B cell (primary cell): ENCODE results near the gene IKZF2. TPM values are rescaled to one million over a fixed set of nuclear protein-coding genes. Genes with fewer than 3 reads are reported as not detected.

Source experiments
- ATAC-seq: fragments of 200-7000 bp; cut with Tn5 transposase; one replicate; pipeline ENCODE4 v1.10.0; 2021; ENCODE audit warnings: low read depth, mild to moderate bottlenecking, moderate number of reproducible peaks, moderate library complexity
- CTCF ChIA-PET: fragments of 350-600 bp; sonication (Branson Sonifier 250); formaldehyde crosslinking; loops from one replicate; lab custom pipeline; 2021; ENCODE audit warnings: antibody characterized with exemption, inconsistent platforms; lab: Charles Lee
- POLR2A ChIA-PET: fragments of 350-600 bp; sonication (Branson Sonifier 250); formaldehyde crosslinking; loops from one replicate; lab custom pipeline; 2021; ENCODE audit warnings: antibody characterized with exemption; lab: Charles Lee
- DNase-seq: peaks from one replicate; pipeline ENCODE4 v3.0.0; 2013
- H2AFZ ChIP-seq: 2 replicates; pipeline ENCODE4 v1.6.1; 2012; ENCODE audit warnings: mild to moderate bottlenecking, low read depth, low read length; ENCODE audit not compliant: insufficient read depth, poor library complexity, severe bottlenecking
- H3K27ac ChIP-seq, 2 donors: 1 replicate in 1 of 2; 2 replicates in 1 of 2; pipeline ENCODE4 v1.5.1; 2012 to 2013; ENCODE audit warnings: low read length in 2 of 2, mild to moderate bottlenecking in 2 of 2, moderate library complexity in 1 of 2
- H3K27me3 ChIP-seq, 4 experiments: fragments of 200-600 bp in 1 of 4; sonication (generic) in 1 of 4; replicated peaks in 1 of 4; 1 replicate in 2 of 4; 2 replicates in 2 of 4; pipeline versions ENCODE4 v1.6.1 to v1.7.0; 2013 to 2016; ENCODE audit warnings: low read length in 3 of 4, mild to moderate bottlenecking in 2 of 4, mixed read lengths in 1 of 4, moderate library complexity in 1 of 4; ENCODE audit not compliant: insufficient read depth in 4 of 4, control insufficient read depth in 3 of 4; ENCODE audit errors: control extremely low read depth in 1 of 4
- H3K36me3 ChIP-seq, 2 experiments: replicated peaks in 1 of 2; 1 replicate in 1 of 2; 2 replicates in 1 of 2; pipeline versions ENCODE4 v1.6.1 to v1.7.1; 2013; ENCODE audit warnings: low read length in 1 of 2; ENCODE audit not compliant: insufficient read depth in 2 of 2, control insufficient read depth in 1 of 2; ENCODE audit errors: control extremely low read depth in 1 of 2, extremely low read depth in 1 of 2
- H3K4me1 ChIP-seq, 2 donors: fragments of 200-600 bp in 1 of 2; sonication (generic) in 1 of 2; 1 replicate in 1 of 2; 2 replicates in 1 of 2; pipeline versions ENCODE4 v1.5.1 to v1.6.1; 2013 to 2017; ENCODE audit warnings: low read length in 2 of 2; ENCODE audit not compliant: control insufficient read depth in 2 of 2, insufficient read depth in 2 of 2
- H3K4me2 ChIP-seq: replicated peaks from 2 replicates; pipeline ENCODE3; 2012; ENCODE audit warnings: mild to moderate bottlenecking, low read depth, low read length; ENCODE audit not compliant: poor library complexity, severe bottlenecking
- H3K4me3 ChIP-seq, 5 experiments: fragments of 200-600 bp in 1 of 5; sonication (generic) in 1 of 5; 1 replicate in 3 of 5; 2 replicates in 2 of 5; pipeline versions ENCODE4 v1.5.1 to v1.7.0; 2011 to 2016; ENCODE audit warnings: low read length in 4 of 5, mild to moderate bottlenecking in 4 of 5, low read depth in 2 of 5, control low read depth in 1 of 5, moderate library complexity in 1 of 5; ENCODE audit not compliant: insufficient read depth in 1 of 5; ENCODE audit errors: control extremely low read depth in 1 of 5, extremely low read depth in 1 of 5
- H3K79me2 ChIP-seq: fragments of 200-600 bp; sonication (generic); one replicate; pipeline ENCODE4 v1.6.0; 2016; ENCODE audit warnings: low read length; ENCODE audit not compliant: control insufficient read depth, insufficient read depth
- H3K9ac ChIP-seq: fragments of 200-600 bp; sonication (generic); 2 replicates; pipeline ENCODE4 v1.6.1; 2017; ENCODE audit warnings: mild to moderate bottlenecking, low read length, moderate library complexity
- H3K9me3 ChIP-seq, 3 donors: one replicate each; pipeline versions ENCODE4 v1.6.1 to v1.7.1; 2013; ENCODE audit warnings: low read length in 2 of 3; ENCODE audit not compliant: control insufficient read depth in 2 of 3, insufficient read depth in 1 of 3; ENCODE audit errors: control extremely low read depth in 1 of 3
- H4K20me1 ChIP-seq: 2 replicates; pipeline ENCODE4 v1.6.0; 2012; ENCODE audit warnings: mild to moderate bottlenecking, low read length; ENCODE audit not compliant: insufficient read depth, control insufficient read depth, poor library complexity, severe bottlenecking
- H3K27ac Mint-ChIP-seq: one replicate; pipeline ENCODE4 v1.8.0; 2021; ENCODE audit warnings: mixed read lengths
- H3K27me3 Mint-ChIP-seq: one replicate; pipeline ENCODE4 v1.8.0; 2021; ENCODE audit warnings: mixed read lengths
- H3K4me1 Mint-ChIP-seq: one replicate; pipeline ENCODE4 v1.8.0; 2021; ENCODE audit warnings: mixed read lengths
- H3K4me3 Mint-ChIP-seq: one replicate; pipeline ENCODE4 v1.8.0; 2021; ENCODE audit warnings: mixed read lengths
- H3K9me3 Mint-ChIP-seq: one replicate; pipeline ENCODE4 v1.8.0; 2022; ENCODE audit warnings: mixed read lengths; ENCODE audit not compliant: insufficient read depth
- CTCF ChIP-seq: fragments of 200-600 bp; IDR thresholded peaks from one replicate; pipeline ENCODE4 v1.8.0; 2022; ENCODE audit warnings: antibody characterized with exemption, mild to moderate bottlenecking
- EZH2 ChIP-seq: IDR thresholded peaks from 2 replicates; pipeline ENCODE4 v1.6.1; 2012; ENCODE audit warnings: borderline replicate concordance, low read depth, mild to moderate bottlenecking, moderate library complexity, low read length; ENCODE audit not compliant: insufficient read depth, poor library complexity, severe bottlenecking
- WGBS: methylation state at CpG from one replicate; pipeline ENCODE4 v1.1.5; 2013; ENCODE audit warnings: missing lambda C conversion rate; ENCODE audit not compliant: insufficient coverage; 5-methylcytosine and 5-hydroxymethylcytosine counted together
- intact Hi-C: fragments of 100-400 bp; cut with micrococcal nuclease; formaldehyde crosslinking; loops from one replicate; pipeline ENCODE4 v1.10.0; 2022
- polyA plus RNA-seq: library from polyadenylated mRNA; depleted of rRNA; stranded (reverse); fragments of >200 nt; gene quantifications from 2 replicates; pipeline ENCODE4 v1.2.3, GENCODE V29; 2012
- total RNA-seq, 2 donors: library from RNA; stranded (reverse); fragments of 120-200 nt in 1 of 2; gene quantifications; 1 replicate in 1 of 2; 2 replicates in 1 of 2; pipeline versions ENCODE4 v1.2.3 to v1.2.4, GENCODE V29; 2013 to 2022

IKZF2 gene
- total and polyA plus RNA-seq, 2 donors (not counting 1 experiment from before 2014, with no cell fraction given) = 2.5 to 49.3 TPM

- Histone ChIP-seq H3K4me3 (no peak overlapping the region), H3K79me2 (no peaks in the 10 kb centered on the region), H4K20me1 (no peaks in the 10 kb centered on the region), H2AFZ (no peak overlapping the region), H3K9ac (no peak overlapping the region), H3K27me3 (no peaks in the 10 kb centered on the region), H3K9me3 (peaks cover 0 to 7% (median 0%) of the 10 kb centered on the region in 3 donors), H3K36me3 (no peaks in the 10 kb centered on the region), H3K4me2 (no peak overlapping the region), H3K4me1 (peaks cover 21 to 42% of the 10 kb centered on the region in 2 donors), H3K27ac (peak overlapping the region; percentile 9 to 18)
- ChIA-PET POLR2A (no interaction called here), CTCF (no interaction called here)
- Mint-ChIP-seq H3K9me3 (no peaks in the 10 kb centered on the region), H3K4me1 (peaks cover 42% of the 10 kb centered on the region), H3K27me3 (no peaks in the 10 kb centered on the region), H3K4me3 (peak overlapping the region; percentile 57), H3K27ac (peak overlapping the region; percentile 74)
- DNase-seq (peak; percentile 55), ATAC-seq (peak; percentile 15)
- WGBS = no CpG with 5 or more reads among the region's 2 CpGs
- intact Hi-C loops = no loop called here
- no peak for TF ChIP-seq EZH2
- no peak for TF ChIP-seq CTCF
Measured at GRCh38 chr2:213167271-213167930, 16.0 kb upstream of the IKZF2 start.

GRCh38 chr2:213166109-213166508 lies 14.7 kb upstream of the IKZF2 start:
- TF ChIP-seq EZH2 (no peak), CTCF (no peak)
- POLR2A ChIA-PET = no interaction called here
- Histone ChIP-seq H3K79me2 (no peaks in the 10 kb centered on the region), H3K4me3 (peak overlapping the region in 2 of 5 experiments; percentile 9 to 30), H3K4me2 (peak overlapping the region; percentile 66), H2AFZ (peak overlapping the region; percentile 61), H3K27ac (peak overlapping the region; percentile 81 to 94), H3K4me1 (peaks cover 17 to 38% of the 10 kb centered on the region in 2 donors), H3K9ac (peak overlapping the region; percentile 57), H3K9me3 (peaks cover 0 to 6% (median 0%) of the 10 kb centered on the region in 3 donors), H3K36me3 (no peaks in the 10 kb centered on the region), H3K27me3 (no peaks in the 10 kb centered on the region), H4K20me1 (no peaks in the 10 kb centered on the region)
- peak; percentile 56 for DNase-seq
- Mint-ChIP-seq H3K4me3 (peak overlapping the region; percentile 48), H3K9me3 (no peaks in the 10 kb centered on the region), H3K4me1 (peaks cover 32% of the 10 kb centered on the region), H3K27me3 (no peaks in the 10 kb centered on the region), H3K27ac (peak overlapping the region; percentile 82)
- intact Hi-C loops = loop anchor here (1.0 kb wide), 1 partner anchor 9 kb away; no protein-coding TSS in a partner anchor
- peak; percentile 84 for ATAC-seq
- CTCF ChIA-PET = interaction anchor here (0.8 kb wide), 1 partner anchor 67 kb away, joined by 5 read pairs; no protein-coding TSS in a partner anchor
